Heart left ventricle (tissue), 16 donors: ENCODE measurements around the gene MRPL40. TPM values are rescaled to one million over a fixed set of nuclear protein-coding genes. Genes with fewer than 3 reads are reported as not detected.

Source experiments
- ATAC-seq, 4 donors: fragments of 200-7000 bp; cut with Tn5 transposase; one replicate each; pipeline ENCODE4 v1.9.1; 2020 to 2022; ENCODE audit warnings: moderate library complexity in 4 of 4, mild to moderate bottlenecking in 3 of 4, moderate number of reproducible peaks in 1 of 4
- DNase-seq, 5 donors: peaks; one replicate each; pipeline ENCODE4 v3.0.0-alpha.2; 2020
- H3K27ac ChIP-seq, 12 donors: fragments of 200-600 bp; sonication (generic) in 4 of 12; one replicate each; pipeline versions ENCODE4 v1.5.0 to v1.8.0; 2016 to 2022; ENCODE audit warnings: mild to moderate bottlenecking in 2 of 12
- H3K27me3 ChIP-seq, 9 donors: fragments of 200-600 bp; sonication (generic) in 2 of 9; one replicate each; pipeline versions ENCODE4 v1.5.1 to v1.8.0; 2016 to 2022; ENCODE audit warnings: mild to moderate bottlenecking in 3 of 9
- H3K36me3 ChIP-seq, 9 donors: fragments of 200-600 bp; sonication (generic) in 2 of 9; one replicate each; pipeline versions ENCODE4 v1.5.0 to v1.8.0; 2018 to 2022; ENCODE audit warnings: mild to moderate bottlenecking in 2 of 9
- H3K4me1 ChIP-seq, 12 donors: fragments of 200-600 bp; sonication (generic) in 4 of 12; one replicate each; pipeline versions ENCODE4 v1.5.0 to v1.8.0; 2016 to 2022; ENCODE audit warnings: mild to moderate bottlenecking in 3 of 12
- H3K4me3 ChIP-seq, 12 donors: fragments of 200-600 bp; sonication (generic) in 4 of 12; one replicate each; pipeline versions ENCODE4 v1.5.0 to v1.8.0; 2017 to 2022; ENCODE audit warnings: mild to moderate bottlenecking in 9 of 12, moderate library complexity in 4 of 12
- H3K9me3 ChIP-seq, 12 donors: fragments of 200-600 bp; sonication (generic) in 4 of 12; one replicate each; pipeline versions ENCODE4 v1.5.0 to v1.8.0; 2016 to 2022; ENCODE audit warnings: mild to moderate bottlenecking in 1 of 12
- POLR2A ChIP-seq, 2 donors: fragments of 450-650 bp; IDR thresholded peaks; one replicate each; pipeline ENCODE4 v1.6.1; 2017; ENCODE audit warnings: antibody characterized with exemption in 2 of 2, mild to moderate bottlenecking in 2 of 2, moderate library complexity in 2 of 2
- WGBS, 4 donors: extraction: QIAGEN DNeasy Blood & Tissue Kit in 2 of 4; methylation state at CpG; one replicate each; pipeline versions ENCODE4 v1.1.5 to v1.1.7; 2013 to 2018; 5-methylcytosine and 5-hydroxymethylcytosine counted together
- intact Hi-C, 10 donors: fragments of 100-400 bp; cut with DNase I; formaldehyde crosslinking; loops; one replicate each; pipeline versions ENCODE4 v1.11.1 to v1.14.2; 2022
- polyA plus RNA-seq, 2 donors: library from polyadenylated mRNA; stranded (reverse); fragments of 200-250 nt; gene quantifications; one replicate each; pipeline ENCODE4 v1.2.3, GENCODE V29; 2013
- total RNA-seq, 9 donors: library from RNA; depleted of rRNA in 2 of 9; stranded (reverse); fragments of >200 nt in 2 of 9; fragmentation: NEBNext Ultra II Directional in 3 of 9; extraction: Animal tissue kit (Norgen Biotek cat#: 25700) in 3 of 9; gene quantifications; one replicate each; pipeline versions ENCODE4 v1.1.0 to v1.2.4, GENCODE V29; 2016 to 2023
- TF ChIP-seq, protein P1 (sequence below), 12 donors: fragments of 200-600 bp; sonication (generic) in 4 of 12; IDR thresholded peaks; one replicate each; pipeline versions ENCODE4 v1.5.0 to v1.8.0; 2018 to 2022; ENCODE audit warnings: antibody characterized with exemption in 12 of 12, mild to moderate bottlenecking in 5 of 12
- donor health status: ischemic (EF 13 %, LVEDD 7.1; RV severe dilation, severe dysfunction).
- donor health status: healthy with polysubstance abuse.
- donor health status: DM: no; HTN: yes; CAD: no.
- donor health status: DM: no; HTN: no; CAD: no.
- donor health status: ischemic (EF 25% LVEDD 6.9; RV normal size, moderate dysfunction).
- donor health status: ischemic (EF 25% LVEDD 5.7; RV mildly dilated, moderate dysfunction).
- donor health status: healthy.
- donor health status: DM: yes; HTN: yes; CAD: no.
- donor health status: ischemic (EF 35%, LVEDD 5.7; RV mildly dilated, moderate dysfunction).
- donor health status: nonischemic (EF 11% LVEDD 7.7; RV severe dilation, severe dysfunction).
- donor health status: DM: yes; HTN: yes; CAD: no.
- donor health status: PGD.
- donor health status: ischemic (EF 29% LVEDD 5.4; RV normal size, mild dysfunction).
- donor health status: nonischemic (EF 23%, LVEDD 6.1; RV moderate dilation, normal function).

Gene MRPL40
- total and polyA plus RNA-seq, 11 donors, result 39.9 to 119 (median 54.2) TPM

DNA sequence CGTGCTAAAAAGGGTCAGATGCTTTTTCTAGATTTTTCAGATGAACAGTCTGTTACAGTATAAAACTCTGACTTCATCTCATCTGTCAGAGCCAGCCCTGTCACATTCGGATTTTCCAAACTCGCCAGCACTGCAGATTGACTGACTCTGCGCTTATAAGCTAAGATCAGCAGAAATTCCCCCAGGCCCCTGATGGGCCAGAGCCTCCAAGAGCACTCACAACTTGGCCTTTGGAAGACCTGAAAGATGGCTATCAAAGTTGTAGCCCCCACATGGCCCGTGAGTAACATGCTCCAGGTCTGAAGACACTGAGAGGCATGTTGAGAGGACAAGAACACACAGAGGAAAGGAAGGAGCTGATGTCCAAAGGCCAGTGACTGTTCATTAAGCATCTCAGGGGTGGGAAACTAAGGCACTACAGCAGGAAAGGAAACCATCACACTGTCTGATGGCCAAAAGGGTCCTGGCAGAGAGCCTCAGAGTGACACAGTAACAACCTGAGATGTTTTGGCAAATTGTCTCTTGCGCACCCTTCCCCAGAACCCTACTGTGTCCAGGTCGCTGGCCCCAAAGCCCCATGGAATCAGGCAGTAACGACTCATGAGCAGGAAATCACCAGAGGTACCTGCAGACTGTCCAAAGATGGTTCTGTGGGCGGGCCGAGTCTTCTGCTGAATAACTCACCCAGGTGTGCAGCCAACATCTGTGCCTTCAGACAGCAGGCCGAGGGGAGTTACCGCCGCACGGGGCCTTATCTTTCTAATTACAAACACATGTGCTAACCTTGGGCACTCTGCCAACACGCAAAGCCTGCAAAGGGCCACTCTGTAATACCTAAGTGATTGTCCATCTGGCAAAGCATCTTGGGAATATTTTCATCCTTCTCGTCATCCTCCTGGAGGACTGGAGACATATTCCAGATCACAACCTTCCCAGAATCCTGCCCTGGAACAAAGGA, 24.4 kb upstream of the MRPL40 start:
- H3K27ac ChIP-seq, result peak overlapping the region in 7 of 12 donors; percentile 8 to 67 (median 38)
- H3K4me1 ChIP-seq, result peaks cover 0 to 38% (median 18%) of the 10 kb centered on the region in 12 donors
- intact Hi-C loops, result no loop called here
- no peaks in the 10 kb centered on the region for H3K9me3 ChIP-seq
- WGBS, 4 donors, result 36 to 47% (median 43%) methylated on average over 14 to 16 of the region's 16 CpGs
- DNase-seq (peak in 4 of 5 donors; percentile 35 to 64 (median 54)), ATAC-seq (peak in 2 of 4 donors; percentile 44 to 45)
- no peak overlapping the region for H3K4me3 ChIP-seq
- H3K36me3 ChIP-seq, result peaks cover 0 to 76% (median 55%) of the 10 kb centered on the region in 9 donors
- TF ChIP-seq, protein P1, sequence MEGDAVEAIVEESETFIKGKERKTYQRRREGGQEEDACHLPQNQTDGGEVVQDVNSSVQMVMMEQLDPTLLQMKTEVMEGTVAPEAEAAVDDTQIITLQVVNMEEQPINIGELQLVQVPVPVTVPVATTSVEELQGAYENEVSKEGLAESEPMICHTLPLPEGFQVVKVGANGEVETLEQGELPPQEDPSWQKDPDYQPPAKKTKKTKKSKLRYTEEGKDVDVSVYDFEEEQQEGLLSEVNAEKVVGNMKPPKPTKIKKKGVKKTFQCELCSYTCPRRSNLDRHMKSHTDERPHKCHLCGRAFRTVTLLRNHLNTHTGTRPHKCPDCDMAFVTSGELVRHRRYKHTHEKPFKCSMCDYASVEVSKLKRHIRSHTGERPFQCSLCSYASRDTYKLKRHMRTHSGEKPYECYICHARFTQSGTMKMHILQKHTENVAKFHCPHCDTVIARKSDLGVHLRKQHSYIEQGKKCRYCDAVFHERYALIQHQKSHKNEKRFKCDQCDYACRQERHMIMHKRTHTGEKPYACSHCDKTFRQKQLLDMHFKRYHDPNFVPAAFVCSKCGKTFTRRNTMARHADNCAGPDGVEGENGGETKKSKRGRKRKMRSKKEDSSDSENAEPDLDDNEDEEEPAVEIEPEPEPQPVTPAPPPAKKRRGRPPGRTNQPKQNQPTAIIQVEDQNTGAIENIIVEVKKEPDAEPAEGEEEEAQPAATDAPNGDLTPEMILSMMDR (IDR thresholded peaks at IDR 0.05), result no peak
- no peak for TF ChIP-seq POLR2A (IDR thresholded peaks at IDR 0.05)
- H3K27me3 ChIP-seq, result no peaks in the 10 kb centered on the region

GRCh38 chr22:19410941-19411689, 21.2 kb upstream of the MRPL40 start:
- TF ChIP-seq, protein P1 (IDR thresholded peaks at IDR 0.05), result no peak
- no peak for TF ChIP-seq POLR2A (IDR thresholded peaks at IDR 0.05)
- ATAC-seq (peak; percentile 27 to 58 (median 48)), DNase-seq (peak in 2 of 5 donors; percentile 62 to 64)
- no peaks in the 10 kb centered on the region for H3K9me3 ChIP-seq
- no peak overlapping the region for H3K4me3 ChIP-seq
- H3K36me3 ChIP-seq, result peaks cover 0 to 51% (median 37%) of the 10 kb centered on the region in 9 donors
- 60 to 81% (median 68%) methylated on average over 6 of the region's 6 CpGs for WGBS, 4 donors
- H3K4me1 ChIP-seq, result peaks cover 0 to 46% (median 18%) of the 10 kb centered on the region in 12 donors
- H3K27ac ChIP-seq, result peak overlapping the region in 5 of 12 donors; percentile 6 to 44 (median 25)
- H3K27me3 ChIP-seq, result no peaks in the 10 kb centered on the region
- intact Hi-C loops, result no loop called here

DNA sequence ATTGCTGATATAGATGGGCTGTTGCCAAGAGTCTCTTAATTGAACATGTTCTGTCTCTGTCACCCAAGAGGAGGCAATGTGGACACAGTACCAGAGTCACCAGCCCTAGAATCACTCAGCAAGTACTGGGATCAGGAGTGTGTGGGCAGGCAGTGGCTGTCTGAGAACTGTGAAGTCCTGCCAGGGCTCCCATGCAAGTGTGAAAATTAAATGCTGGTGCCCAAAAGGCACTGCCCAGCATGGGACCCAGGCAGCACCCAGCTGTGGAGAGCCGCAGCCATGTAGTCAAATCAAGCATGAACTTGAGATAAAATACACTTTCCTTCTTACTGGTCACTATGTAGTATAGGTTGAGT, 20.7 kb upstream of the MRPL40 start:
- no peak for TF ChIP-seq POLR2A (IDR thresholded peaks at IDR 0.05)
- TF ChIP-seq, protein P1 (IDR thresholded peaks at IDR 0.05), result no peak
- 93 to 100% (median 99%) methylated on average over 1 of the region's 1 CpG for WGBS, 4 donors
- Histone ChIP-seq H3K27ac (peak overlapping the region in 3 of 12 donors; percentile 6 to 39 (median 23)), H3K4me1 (peaks cover 0 to 42% (median 16%) of the 10 kb centered on the region in 12 donors), H3K4me3 (no peak overlapping the region), H3K27me3 (no peaks in the 10 kb centered on the region), H3K9me3 (no peaks in the 10 kb centered on the region), H3K36me3 (peaks cover 0 to 45% (median 33%) of the 10 kb centered on the region in 9 donors)
- DNase-seq (no peak), ATAC-seq (peak in 3 of 4 donors; percentile 23 to 46 (median 40))
- intact Hi-C loops, result no loop called here

DNA sequence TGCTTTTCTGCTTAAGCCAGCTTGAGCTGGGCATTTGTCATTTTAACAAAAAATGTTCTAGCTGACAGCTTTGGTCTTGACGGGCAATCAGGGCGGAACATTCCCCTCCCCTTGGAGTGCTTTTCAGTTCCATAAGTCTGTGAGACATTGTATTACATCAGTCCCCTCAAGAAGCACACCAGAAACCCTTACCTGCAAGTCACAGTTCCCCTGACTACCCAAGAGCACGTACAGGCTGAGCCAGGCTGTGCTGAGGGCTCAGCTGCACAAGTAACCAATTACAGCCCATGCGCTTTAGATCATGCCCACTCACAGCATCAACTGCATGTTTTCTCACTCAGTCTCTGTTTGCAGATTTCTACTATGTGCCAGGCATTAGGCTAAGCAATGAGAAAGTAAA, 19.9 kb upstream of the MRPL40 start:
- WGBS, 4 donors, result 86 to 94% (median 93%) methylated on average over 4 of the region's 4 CpGs
- TF ChIP-seq, protein P1 (IDR thresholded peaks at IDR 0.05), result no peak
- TF ChIP-seq POLR2A (IDR thresholded peaks at IDR 0.05), result no peak
- Histone ChIP-seq H3K4me1 (peaks cover 0 to 40% (median 14%) of the 10 kb centered on the region in 12 donors), H3K4me3 (no peak overlapping the region), H3K27ac (no peak overlapping the region), H3K9me3 (no peaks in the 10 kb centered on the region), H3K36me3 (peaks cover 0 to 37% (median 25%) of the 10 kb centered on the region in 9 donors), H3K27me3 (no peaks in the 10 kb centered on the region)
- DNase-seq, result no peak
- intact Hi-C loops, result no loop called here
- ATAC-seq, result no peak
